NCI-H510A (cell line): ENCODE results near the gene MYO5B.
"Not testable (repeated sequence)": the region's sequence is repeated elsewhere in the genome, so short reads cannot be mapped to it uniquely, and the experiment has no call there.

Experiments used
- DNase-seq: peaks from one replicate; lab custom pipeline; 2025; lab: John Stamatoyannopoulos, UW

MYO5B gene

DNA sequence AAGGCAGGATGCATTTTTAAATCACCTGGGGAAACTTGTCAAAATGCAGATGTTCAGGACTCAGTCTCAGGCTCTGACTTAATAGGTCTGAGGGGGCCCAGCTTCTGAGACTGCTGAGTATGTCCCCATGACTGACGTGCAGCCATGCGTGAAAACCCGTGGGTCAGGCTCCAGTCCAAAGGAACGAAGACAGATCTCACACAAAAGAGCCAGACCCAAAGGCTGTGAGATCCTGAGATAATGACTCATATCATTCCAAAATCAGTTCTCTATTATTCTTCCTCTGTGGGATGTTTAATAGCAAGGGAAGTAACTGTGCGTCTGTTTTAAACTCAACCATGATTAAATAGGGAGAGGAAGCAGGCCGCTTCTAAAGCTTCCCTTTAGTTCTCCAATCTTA, 274.2 kb downstream of the MYO5B start:
- DNase-seq: no peak

GRCh38 chr18:49917742-49918141, 277.2 kb downstream of the MYO5B start:
- no peak for DNase-seq

DNA sequence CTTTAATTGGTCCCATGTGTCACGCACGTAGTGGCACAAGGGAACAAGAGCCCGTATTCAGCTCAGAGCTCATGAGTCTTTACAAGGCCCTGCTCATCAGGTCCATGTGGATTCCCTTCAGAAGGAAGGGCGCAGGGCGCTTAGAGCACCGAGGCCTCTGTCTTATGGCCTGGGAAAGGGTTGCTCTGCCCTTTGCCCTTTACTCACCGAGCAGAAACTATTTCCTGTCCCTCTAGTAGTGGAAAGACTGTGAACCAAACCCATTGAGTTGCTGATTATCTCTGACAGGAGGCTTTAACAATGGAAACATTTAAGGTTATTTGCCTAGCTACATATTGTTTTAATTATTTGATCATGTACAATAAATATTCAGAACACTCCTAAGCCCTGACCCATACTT, 279.6 kb downstream of the MYO5B start:
- no peak for DNase-seq

DNA sequence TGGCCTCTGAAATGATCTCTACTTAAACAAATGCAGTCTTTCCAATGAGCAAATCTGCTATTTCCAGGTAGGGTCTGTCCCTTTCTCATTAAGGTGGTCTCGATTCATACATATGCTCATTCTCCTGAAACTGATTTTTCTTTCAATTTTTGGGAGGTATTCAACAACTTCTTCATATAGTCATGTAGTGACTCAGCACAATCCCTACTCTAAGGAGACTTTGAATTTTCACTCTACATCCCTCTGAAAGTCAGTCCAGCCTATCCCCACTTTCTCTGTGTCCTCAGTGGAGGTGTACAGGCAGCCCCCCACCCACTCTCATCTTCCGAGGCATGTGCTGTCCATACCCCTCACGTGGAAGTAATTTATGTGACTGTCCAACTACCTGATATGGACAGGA, 281.7 kb downstream of the MYO5B start:
- DNase-seq: no peak

- DNase-seq: peak; percentile 39
These were observed 283.5 kb downstream of the MYO5B start for GRCh38 chr18:49911427-49911826.

- no peak for DNase-seq
These were observed 284.0 kb downstream of the MYO5B start for GRCh38 chr18:49910986-49911385.

GRCh38 chr18:49910019-49910418, 284.9 kb downstream of the MYO5B start:
- DNase-seq: no peak

GRCh38 chr18:49907346-49907929, 287.5 kb downstream of the MYO5B start:
- no peak for DNase-seq

GRCh38 chr18:49905771-49906170, 289.2 kb downstream of the MYO5B start:
- DNase-seq: no peak

GRCh38 chr18:49904871-49905555, 289.9 kb downstream of the MYO5B start:
- no peak for DNase-seq

GRCh38 chr18:49901862-49902340, 293.0 kb downstream of the MYO5B start:
- DNase-seq: no peak

DNA sequence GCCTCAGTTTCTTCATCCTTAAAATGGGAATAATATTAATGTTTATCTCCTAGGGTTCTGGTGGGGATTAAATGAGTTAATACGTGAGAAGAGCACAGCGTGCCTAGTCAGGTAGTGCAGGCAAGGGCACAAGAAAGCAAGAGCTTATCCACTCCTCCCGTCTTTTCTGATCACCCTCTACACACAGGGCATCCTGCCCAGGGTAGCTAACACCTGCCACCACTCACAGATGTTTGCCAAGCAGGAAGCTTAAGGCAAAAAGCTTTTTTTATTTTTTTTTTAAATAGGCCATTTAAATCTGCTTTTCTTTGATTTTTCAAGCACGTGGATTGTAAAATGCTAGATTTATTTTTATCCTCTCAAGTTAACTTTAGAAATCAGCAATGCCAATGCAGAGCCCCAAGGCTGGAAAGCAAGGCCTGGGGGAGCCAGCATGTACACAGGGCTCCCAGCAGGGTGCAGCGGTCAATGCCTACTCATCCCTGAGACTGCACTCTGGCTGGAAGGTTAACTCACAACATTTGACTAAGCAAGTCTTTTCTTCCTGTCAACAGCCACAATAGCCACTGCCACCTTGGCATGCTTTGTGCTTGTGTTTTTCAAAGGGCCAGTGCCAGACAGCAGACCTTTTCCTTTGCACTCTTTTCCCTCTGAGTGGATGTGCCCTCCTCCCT, 295.2 kb downstream of the MYO5B start:
- peak; percentile 18 for DNase-seq

- no peak for DNase-seq
These were observed 296.5 kb downstream of the MYO5B start for GRCh38 chr18:49898421-49898820.

DNA sequence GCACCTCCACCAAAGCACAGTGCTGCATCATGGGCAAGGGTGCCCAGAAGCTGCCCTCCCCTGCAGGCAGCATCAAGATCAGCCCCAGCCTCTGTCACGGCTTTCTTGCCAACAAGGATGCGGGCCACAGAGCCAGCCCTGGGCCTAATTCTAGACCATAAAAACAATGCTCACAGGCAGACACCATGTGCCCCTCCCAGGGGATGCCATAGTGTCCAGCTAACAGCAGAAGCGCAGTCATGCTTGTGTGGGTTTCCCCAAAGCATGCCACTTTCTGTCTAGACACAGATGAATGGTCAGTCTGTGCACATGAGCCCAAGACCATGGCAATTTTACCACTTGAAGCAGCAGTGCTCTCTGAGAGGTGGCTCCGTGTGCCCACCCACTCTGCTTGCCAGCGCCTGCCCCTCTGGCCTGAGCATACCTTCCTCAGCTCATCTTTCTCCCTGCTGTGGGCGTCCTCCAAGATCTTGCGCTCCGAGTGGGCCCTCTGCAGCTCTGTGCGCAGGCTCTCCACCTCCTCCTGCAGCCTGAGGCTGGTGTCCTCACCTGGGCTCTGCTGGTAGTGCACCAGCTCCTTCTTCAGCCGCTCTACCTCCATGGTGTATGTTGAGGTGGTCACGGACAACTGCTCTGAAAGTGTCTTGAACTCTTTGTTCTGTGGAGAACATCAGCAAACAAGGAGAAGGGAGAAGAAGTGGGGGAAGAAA, 300.3 kb downstream of the MYO5B start:
- no peak for DNase-seq

DNA sequence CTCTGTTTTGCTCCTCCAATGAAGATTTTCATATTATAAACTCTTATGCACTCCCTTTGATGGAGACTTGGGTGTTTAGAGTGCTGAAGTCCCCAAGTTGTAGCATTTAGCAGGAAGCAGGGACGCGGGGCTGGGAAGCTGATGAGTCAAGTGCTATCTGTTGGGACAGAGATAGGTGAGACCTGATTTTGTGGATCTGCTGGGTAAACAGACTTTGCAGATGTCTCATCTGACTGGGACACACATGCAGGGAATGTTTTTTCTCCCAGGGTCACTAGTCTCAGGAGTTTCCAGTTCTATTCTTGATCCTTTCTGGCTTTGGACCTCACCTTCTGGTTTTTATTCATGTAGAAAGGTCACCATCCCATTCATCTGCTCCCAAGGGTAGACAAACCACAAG, 301.9 kb downstream of the MYO5B start:
- no peak for DNase-seq

DNA sequence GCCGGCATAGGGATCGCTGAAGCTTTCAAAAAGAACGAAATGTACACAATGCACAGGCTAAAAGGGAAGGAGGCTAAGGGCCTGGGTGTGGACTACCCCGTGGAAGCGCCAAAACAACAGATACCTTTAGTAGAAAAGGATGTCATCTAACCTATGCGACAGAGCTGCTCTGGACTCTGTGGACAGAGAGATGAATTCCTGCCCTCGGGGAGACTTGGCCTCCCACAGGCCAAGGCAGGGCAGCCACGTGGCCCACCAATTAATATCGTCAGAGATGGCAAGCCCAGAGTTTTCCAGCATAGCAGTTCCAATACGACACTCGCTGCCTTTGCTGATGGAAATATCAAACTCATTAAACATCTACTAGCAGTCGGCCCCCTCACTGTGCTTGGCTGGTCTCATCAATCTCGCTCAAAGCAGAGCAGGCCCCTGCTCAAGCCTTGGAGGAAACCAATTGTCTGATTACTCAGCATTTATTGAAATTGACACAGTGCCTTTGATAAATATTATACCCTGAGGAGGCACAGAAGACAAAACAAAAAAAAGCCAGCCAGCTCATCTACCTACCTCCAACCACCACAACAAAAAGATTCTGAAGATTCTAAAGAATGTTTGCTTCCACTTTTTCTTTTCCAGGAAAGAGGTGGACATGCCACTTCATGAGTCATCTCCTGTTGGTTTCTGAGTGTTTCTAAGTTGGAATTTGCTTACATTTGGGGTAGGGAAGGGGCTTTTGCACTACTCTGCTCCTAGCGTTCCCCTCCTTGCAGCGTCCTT, 302.6 kb downstream of the MYO5B start:
- no peak for DNase-seq

DNA sequence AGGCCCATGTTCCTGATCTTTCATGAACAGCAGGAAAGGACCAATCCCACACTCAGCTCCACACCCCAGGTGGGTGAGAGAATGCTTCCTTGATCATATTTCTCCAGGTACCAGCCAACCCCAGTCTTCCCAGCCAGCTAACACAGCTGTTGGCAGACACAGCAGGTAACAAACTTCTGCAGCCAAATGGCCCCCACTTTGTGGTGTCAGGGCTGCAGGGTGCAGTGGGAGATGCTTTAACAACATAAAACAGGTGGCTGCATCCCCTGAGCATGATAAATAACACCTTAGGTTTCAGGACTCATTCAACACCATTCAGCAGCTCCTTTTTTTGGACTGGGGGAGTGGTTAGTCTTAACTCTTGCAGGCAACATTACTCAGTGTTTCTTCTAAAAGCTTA, 304.9 kb downstream of the MYO5B start:
- no peak for DNase-seq

DNA sequence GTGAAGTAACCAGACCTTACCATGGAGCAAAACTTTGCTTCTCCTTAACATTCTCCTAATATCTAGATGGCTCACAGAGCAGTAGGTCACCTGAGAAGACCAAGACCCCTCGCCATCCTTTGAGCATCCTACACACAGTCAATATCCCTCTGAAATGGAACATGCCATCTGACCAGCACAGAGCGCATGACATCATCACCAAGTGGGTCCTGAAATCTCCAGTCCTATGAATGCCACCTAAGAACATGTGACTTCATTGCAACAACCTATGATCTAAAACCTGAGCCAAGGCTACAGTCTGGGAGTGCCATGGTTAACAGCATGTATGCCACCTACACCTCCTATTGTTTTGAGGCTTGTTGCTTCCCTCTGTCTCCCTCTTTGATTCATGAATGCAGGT, 305.4 kb downstream of the MYO5B start:
- DNase-seq: not testable (repeated sequence)

- no peak for DNase-seq
These were observed 307.8 kb downstream of the MYO5B start for GRCh38 chr18:49886891-49887764.

DNA sequence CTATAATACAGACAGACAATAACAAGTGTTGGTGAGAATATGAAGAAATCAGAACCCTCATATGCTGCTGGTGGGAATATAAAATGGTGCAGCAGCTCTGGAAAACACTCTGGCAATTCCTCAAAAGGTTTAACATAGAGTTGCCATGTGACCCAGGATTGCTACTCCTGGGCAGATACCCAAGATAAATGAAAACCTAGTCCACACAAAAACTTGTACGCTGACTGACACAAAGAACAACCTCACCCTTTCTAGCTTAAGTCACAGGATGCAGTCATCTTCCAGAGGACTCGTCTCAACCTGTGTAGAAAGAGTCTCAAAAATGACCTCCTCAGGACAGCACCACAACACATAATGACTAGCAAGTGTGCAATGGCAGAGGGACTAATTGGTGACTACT, 310.0 kb downstream of the MYO5B start:
- DNase-seq: no peak

GRCh38 chr18:49884465-49884864, 310.5 kb downstream of the MYO5B start:
- DNase-seq: no peak
